Measurements from ENCODE around the gene ARFGEF2.

The ARFGEF2 gene

DNA sequence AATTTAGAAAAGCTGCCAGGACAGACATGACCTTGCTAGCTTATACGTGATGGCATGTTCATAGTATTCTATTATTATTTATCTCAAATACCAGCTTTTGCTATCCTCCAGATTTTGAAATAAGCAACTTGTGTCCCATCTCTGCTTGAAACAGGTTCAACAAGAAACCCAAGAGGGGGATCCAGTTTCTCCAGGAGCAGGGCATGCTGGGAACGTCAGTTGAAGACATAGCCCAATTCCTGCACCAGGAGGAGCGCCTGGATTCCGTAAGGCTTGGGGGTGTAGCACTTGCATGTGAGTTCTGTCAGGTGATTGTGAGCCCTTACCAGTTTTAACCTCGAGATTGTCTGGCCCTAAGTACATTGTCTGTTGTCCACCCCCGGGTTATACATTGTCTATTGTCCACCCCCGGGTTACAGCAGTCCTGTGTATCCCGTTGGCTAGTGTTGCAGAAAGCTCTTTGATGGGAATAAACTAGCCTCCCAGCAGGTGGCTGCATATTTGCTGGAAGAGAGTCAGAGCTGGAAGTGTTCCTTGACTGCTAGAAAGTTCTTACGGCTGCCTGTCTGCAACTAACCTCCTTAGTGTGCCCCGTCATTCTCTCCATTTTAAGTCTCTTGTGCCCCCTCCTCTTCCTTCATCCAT is 63.2 kb downstream of the ARFGEF2 start:
- DNase-seq (ENCODE audit: low read depth) = no peak
- no peak overlapping the region for H3K4me3 ChIP-seq (ENCODE audit: low read length)
- TF ChIP-seq, protein P1, sequence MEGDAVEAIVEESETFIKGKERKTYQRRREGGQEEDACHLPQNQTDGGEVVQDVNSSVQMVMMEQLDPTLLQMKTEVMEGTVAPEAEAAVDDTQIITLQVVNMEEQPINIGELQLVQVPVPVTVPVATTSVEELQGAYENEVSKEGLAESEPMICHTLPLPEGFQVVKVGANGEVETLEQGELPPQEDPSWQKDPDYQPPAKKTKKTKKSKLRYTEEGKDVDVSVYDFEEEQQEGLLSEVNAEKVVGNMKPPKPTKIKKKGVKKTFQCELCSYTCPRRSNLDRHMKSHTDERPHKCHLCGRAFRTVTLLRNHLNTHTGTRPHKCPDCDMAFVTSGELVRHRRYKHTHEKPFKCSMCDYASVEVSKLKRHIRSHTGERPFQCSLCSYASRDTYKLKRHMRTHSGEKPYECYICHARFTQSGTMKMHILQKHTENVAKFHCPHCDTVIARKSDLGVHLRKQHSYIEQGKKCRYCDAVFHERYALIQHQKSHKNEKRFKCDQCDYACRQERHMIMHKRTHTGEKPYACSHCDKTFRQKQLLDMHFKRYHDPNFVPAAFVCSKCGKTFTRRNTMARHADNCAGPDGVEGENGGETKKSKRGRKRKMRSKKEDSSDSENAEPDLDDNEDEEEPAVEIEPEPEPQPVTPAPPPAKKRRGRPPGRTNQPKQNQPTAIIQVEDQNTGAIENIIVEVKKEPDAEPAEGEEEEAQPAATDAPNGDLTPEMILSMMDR (conservative IDR thresholded peaks at IDR 0.05; ENCODE audit: low read length) = no peak

GRCh38 chr20:48986899-48987298 is 65.4 kb downstream of the ARFGEF2 start:
- H3K4me3 ChIP-seq (ENCODE audit: low read length) = no peak overlapping the region
- DNase-seq (ENCODE audit: low read depth) = no peak
- TF ChIP-seq, protein P1 (conservative IDR thresholded peaks at IDR 0.05; ENCODE audit: low read length) = peak; percentile 29

DNA sequence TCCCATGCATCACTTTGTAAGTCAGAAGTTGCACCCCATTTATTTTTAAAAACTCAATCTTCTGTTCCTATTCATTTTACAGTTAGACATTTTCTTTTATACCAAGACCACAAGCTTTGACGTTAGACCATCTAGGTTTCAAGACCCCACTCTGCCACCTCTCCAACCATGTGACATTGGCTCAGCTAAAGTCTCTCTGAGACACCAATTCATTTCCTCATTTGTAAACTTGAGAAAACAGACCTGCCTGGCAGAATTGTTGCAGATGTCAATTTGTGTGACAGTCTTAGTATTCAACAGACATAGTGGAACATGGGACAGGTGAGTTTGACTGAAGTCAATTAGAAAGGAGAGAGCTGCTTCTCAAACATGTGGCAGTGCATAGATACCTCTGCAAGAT is 69.0 kb downstream of the ARFGEF2 start:
- TF ChIP-seq, protein P1 (conservative IDR thresholded peaks at IDR 0.05; ENCODE audit: low read length) = no peak
- no peak overlapping the region for H3K4me3 ChIP-seq (ENCODE audit: low read length)
- DNase-seq (ENCODE audit: low read depth) = no peak

GRCh38 chr20:48995589-48995988 is 74.1 kb downstream of the ARFGEF2 start:
- no peak overlapping the region for H3K4me3 ChIP-seq (ENCODE audit: low read length)
- TF ChIP-seq, protein P1 (conservative IDR thresholded peaks at IDR 0.05; ENCODE audit: low read length) = no peak
- no peak for DNase-seq (ENCODE audit: low read depth)

DNA sequence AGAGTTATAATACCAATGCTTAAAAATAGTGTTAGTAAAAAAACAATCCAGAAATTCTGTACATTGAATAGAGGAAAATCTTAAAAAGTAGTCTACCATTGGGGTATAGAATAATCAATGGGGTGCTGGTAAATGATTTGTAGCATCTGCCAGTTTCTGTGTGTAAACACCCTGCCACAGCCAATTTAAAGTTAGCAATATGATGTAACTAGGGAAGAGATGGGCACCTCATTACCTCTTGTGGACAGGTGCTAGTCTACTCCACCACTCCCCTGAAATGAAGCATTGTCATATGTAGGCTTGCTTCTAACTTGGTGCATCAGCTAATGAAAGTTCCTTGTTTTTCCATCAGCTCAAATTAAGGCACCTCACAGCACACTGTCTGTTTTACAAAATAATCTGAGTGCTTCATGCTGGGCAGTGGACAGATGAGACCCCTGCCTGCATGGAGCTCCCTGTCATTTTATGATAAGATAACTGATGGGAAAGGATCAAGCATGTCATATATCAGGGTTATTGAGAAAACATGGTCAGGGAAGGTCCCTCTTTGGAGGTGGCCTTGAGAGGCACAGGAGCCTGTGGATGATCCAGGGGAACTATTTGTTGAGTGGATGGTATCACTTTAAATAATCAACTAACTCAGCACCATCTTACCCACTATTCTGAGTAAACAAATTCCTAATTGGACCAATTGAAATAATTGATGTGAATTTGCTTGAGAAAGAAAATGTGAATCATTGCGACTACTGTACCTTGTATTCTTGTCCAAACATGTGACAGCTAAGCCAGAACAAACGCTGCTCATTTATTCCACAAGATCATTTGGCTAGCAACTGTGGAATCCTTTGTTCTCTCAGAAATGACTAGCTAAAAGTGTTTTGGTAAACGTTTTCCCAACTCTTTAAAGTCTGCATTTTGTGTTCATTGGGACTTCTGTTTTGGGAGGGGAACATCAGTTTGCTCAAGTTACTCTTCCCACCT is 78.7 kb downstream of the ARFGEF2 start:
- TF ChIP-seq, protein P1 (conservative IDR thresholded peaks at IDR 0.05; ENCODE audit: low read length) = no peak
- no peak for DNase-seq (ENCODE audit: low read depth)

DNA sequence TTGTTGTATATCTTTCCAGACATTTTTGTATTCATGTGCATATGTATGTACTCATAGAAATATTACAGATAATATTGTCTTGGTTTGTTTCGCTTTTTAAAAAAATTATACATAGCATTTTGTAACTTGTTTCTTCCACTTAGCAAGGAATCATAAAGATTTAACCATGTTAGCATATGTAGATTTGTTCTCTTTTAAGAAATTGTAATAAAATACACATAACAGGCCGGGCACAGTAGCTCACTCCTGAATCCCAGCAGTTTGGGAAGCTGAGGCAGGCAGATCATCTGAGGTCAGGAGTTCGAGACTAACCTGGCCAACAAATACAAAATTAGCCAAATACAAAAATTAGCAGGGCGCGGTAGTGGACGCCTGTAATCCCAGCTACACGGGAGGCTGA is 80.2 kb downstream of the ARFGEF2 start:
- no peak for DNase-seq (ENCODE audit: low read depth)
- H3K4me3 ChIP-seq (ENCODE audit: low read length) = no peak overlapping the region
- TF ChIP-seq, protein P1 (conservative IDR thresholded peaks at IDR 0.05; ENCODE audit: low read length) = no peak

More for the DNA sequence above, 78.7 kb downstream of the ARFGEF2 start:
- no peak overlapping the region for H3K4me3 ChIP-seq (ENCODE audit: low read length)
